Measurements from ENCODE around the gene ANO2. TPM values are rescaled to one million over a fixed set of nuclear protein-coding genes. Genes with fewer than 3 reads are reported as not detected.

The ANO2 gene
- total RNA-seq, 1 donor from 2014 or later, result 1.5 TPM

DNA sequence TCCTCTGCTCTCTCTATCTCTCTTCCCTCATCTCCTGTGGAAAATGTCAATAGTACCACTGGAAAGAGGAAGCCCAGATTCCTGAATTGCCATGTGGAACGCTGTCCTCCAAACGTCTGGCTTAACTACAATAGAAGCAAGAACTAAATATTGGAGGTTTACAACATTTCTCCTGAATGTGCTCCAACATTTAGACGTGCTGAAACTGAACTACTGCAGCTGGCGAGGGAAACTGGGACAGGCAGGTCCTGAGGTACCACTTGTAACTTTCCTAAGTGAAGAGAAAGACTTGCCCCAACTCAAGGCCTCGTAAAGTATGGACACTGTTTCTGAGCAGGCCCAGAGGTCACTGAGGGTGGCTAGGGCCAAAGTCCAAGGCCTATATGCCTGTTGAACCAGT, 325.4 kb downstream of the ANO2 start:
- Histone ChIP-seq H3K27me3 (ENCODE audit: control insufficient read depth, insufficient read depth, low read length) (no peaks in the 10 kb centered on the region), H3K36me3 (ENCODE audit: control insufficient read depth, insufficient read depth, low read length) (no peaks in the 10 kb centered on the region), H3K4me3 (ENCODE audit: low read depth, low read length) (no peak overlapping the region)
- TF ChIP-seq, protein P1, sequence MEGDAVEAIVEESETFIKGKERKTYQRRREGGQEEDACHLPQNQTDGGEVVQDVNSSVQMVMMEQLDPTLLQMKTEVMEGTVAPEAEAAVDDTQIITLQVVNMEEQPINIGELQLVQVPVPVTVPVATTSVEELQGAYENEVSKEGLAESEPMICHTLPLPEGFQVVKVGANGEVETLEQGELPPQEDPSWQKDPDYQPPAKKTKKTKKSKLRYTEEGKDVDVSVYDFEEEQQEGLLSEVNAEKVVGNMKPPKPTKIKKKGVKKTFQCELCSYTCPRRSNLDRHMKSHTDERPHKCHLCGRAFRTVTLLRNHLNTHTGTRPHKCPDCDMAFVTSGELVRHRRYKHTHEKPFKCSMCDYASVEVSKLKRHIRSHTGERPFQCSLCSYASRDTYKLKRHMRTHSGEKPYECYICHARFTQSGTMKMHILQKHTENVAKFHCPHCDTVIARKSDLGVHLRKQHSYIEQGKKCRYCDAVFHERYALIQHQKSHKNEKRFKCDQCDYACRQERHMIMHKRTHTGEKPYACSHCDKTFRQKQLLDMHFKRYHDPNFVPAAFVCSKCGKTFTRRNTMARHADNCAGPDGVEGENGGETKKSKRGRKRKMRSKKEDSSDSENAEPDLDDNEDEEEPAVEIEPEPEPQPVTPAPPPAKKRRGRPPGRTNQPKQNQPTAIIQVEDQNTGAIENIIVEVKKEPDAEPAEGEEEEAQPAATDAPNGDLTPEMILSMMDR (IDR thresholded peaks at IDR 0.05; ENCODE audit: insufficient read depth, low read length, poor library complexity, severe bottlenecking), result no peak
- no peak for DNase-seq (ENCODE audit: low read depth)

DNA sequence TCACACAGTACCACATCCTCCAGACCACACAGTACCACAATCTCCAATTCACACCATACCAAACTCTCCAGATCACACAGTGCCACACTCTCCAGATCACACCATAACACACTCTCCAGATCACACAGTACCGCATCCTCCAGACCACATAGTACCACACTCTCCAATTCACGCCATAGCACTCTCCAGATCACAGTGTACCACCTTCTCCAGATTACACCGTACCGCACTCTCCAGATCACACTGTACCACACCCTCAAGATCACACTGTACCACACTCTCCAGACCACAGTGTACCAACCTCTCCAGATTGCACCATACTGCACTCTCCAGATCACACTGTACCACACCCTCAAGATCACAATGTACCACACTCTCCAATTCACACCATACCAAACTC, 328.2 kb downstream of the ANO2 start:
- Histone ChIP-seq H3K4me3 (ENCODE audit: low read depth, low read length) (no peak overlapping the region), H3K36me3 (ENCODE audit: control insufficient read depth, insufficient read depth, low read length) (no peaks in the 10 kb centered on the region), H3K27me3 (ENCODE audit: control insufficient read depth, insufficient read depth, low read length) (no peaks in the 10 kb centered on the region)
- TF ChIP-seq, protein P1 (IDR thresholded peaks at IDR 0.05; ENCODE audit: insufficient read depth, low read length, poor library complexity, severe bottlenecking), result no peak
- no peak for DNase-seq (ENCODE audit: low read depth)

DNA sequence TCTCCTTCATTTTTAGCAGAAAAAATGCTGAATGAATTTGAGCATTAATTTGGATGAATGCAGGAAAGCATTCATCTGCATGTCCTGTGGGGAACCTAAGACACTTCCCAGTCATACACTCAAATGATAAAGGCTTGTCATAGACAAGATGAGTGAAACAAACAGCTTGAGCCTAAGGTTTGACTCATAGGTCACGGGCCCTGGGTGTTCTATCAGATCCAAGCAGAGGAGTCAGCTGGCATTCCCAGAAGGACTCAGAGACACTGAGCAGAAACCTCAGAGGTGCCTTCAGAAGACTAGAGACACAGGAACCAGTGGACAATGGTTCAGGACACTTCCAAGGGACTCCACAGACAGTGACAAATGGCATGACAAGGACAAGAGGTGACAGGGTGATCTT, 329.3 kb downstream of the ANO2 start:
- DNase-seq (ENCODE audit: low read depth), result no peak
- Histone ChIP-seq H3K36me3 (ENCODE audit: control insufficient read depth, insufficient read depth, low read length) (no peaks in the 10 kb centered on the region), H3K27me3 (ENCODE audit: control insufficient read depth, insufficient read depth, low read length) (no peaks in the 10 kb centered on the region), H3K4me3 (ENCODE audit: low read depth, low read length) (no peak overlapping the region)
- TF ChIP-seq, protein P1 (IDR thresholded peaks at IDR 0.05; ENCODE audit: insufficient read depth, low read length, poor library complexity, severe bottlenecking), result no peak

DNA sequence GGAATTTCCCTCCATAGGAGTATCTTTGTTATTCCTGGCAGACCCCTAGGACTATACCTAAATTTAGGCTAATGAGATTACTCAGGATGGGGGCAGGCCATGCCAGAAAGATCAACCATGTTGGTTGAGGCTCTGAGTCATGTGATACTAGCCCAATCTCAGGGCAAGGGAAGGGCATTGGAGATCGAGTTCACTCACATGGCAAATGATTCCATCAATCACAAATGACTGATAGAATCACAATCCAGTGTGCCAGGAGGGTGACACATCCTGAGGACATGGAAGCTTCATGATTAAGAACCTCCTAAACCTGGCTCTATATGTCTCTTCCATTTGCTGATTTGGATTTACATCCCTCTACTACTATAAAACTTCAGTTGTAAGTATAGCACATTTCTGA, 330.8 kb downstream of the ANO2 start:
- DNase-seq (ENCODE audit: low read depth), result no peak
- TF ChIP-seq, protein P1 (IDR thresholded peaks at IDR 0.05; ENCODE audit: insufficient read depth, low read length, poor library complexity, severe bottlenecking), result no peak
- Histone ChIP-seq H3K27me3 (ENCODE audit: control insufficient read depth, insufficient read depth, low read length) (no peaks in the 10 kb centered on the region), H3K4me3 (ENCODE audit: low read depth, low read length) (no peak overlapping the region), H3K36me3 (ENCODE audit: control insufficient read depth, insufficient read depth, low read length) (no peaks in the 10 kb centered on the region)

DNA sequence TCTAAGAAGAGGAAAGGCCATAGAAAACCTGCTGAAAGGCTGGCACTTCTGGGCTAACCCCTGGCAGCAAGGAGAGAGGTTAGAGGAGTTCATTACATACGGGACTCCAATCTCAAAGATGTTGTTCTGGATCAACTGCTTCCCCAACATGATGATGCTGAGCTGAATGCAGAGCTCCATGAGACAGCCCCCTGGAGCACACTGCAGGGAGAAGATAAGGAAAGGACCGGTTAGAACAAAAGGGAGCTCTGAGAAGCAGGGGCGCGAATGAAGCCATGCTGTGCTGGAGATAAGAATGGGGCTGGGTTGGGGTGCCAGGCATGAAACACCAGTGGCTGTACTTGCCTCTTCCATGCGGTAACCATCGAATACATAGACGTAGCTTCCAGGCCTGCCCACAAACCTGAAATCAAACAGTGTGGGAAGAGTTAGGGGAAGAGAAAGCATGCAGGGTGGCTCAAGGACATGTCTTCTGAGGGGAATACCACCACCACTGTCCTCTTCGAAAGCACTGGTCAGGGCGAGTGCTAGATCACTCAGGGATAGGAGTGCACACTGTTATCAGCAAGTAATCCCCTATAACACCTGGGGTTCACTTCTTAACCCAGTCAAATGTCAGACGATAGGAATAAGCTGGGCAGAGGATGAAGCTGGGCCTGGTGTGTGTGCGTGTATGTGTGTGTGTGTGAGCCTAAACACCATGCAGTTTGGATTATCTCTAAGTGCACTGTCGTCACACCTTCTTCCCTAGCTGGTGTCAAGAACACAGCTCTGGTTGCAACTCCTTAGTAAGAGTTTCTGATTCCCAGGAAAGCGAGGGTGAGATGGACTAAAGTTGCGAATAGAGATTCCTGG, 332.3 kb downstream of the ANO2 start:
- no peaks in the 10 kb centered on the region for H3K36me3 ChIP-seq (ENCODE audit: control insufficient read depth, insufficient read depth, low read length)
- H3K4me3 ChIP-seq (ENCODE audit: low read depth, low read length), result no peak overlapping the region
- DNase-seq (ENCODE audit: low read depth), result no peak
- H3K27me3 ChIP-seq (ENCODE audit: control insufficient read depth, insufficient read depth, low read length), result no peaks in the 10 kb centered on the region
- TF ChIP-seq, protein P1 (IDR thresholded peaks at IDR 0.05; ENCODE audit: insufficient read depth, low read length, poor library complexity, severe bottlenecking), result no peak

DNA sequence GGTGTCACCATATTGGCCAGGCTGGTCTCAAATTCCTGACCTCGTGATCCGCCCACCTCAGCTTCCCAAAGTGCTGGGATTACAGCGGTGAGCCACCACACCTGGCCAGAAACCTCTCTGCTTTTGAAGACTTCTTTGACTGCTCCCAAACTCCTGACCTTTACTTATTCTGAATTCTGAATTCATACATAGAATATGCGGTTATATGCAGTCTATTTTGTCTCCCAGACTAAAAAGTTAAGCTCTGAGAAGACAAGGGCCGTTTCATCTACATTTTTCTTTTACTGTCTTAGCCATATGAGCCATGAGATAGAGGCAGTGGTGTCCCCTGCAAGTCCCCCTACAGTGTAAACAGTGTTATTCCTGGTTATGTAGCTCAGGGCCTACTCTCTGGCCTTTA, 333.9 kb downstream of the ANO2 start:
- DNase-seq (ENCODE audit: low read depth), result no peak
- H3K4me3 ChIP-seq (ENCODE audit: low read depth, low read length), result no peak overlapping the region
- TF ChIP-seq, protein P1 (IDR thresholded peaks at IDR 0.05; ENCODE audit: insufficient read depth, low read length, poor library complexity, severe bottlenecking), result no peak

More for the DNA sequence above, 333.9 kb downstream of the ANO2 start:
- H3K36me3 ChIP-seq (ENCODE audit: control insufficient read depth, insufficient read depth, low read length), result no peaks in the 10 kb centered on the region
- H3K27me3 ChIP-seq (ENCODE audit: control insufficient read depth, insufficient read depth, low read length), result no peaks in the 10 kb centered on the region
